ENCODE measurements around the gene IQCF2. TPM values are rescaled to one million over a fixed set of nuclear protein-coding genes. Genes with fewer than 3 reads are reported as not detected.

Gene IQCF2
- total RNA-seq, 1 donor from 2014 or later = not detected

DNA sequence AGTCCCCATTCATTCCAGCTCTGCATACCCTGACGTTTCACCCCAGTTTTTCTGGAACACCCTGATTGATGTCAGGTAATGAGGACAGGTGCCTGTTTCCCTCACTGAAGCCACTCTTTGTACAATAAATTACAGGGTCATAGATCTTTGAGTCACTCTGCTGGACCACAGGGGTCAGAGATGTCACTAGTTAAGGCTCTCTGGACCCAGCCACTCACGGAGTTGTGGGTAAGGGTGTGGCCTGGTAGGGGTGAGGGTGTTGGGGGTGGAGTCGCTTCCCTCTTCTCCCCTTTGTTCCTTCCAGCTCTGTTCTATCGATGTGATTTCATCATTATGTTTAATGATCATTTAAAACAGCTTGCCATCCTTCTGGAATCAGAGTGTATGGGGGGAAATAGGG lies 13.5 kb downstream of the IQCF2 start:
- H3K27me3 ChIP-seq (ENCODE audit: control insufficient read depth in 3 of 3, insufficient read depth in 3 of 3, low read length in 3 of 3) = peaks cover 0 to 10% (median 3%) of the 10 kb centered on the region in 3 donors
- H3K4me1 ChIP-seq (ENCODE audit: control insufficient read depth in 3 of 3, insufficient read depth in 3 of 3, low read length in 3 of 3) = no peaks in the 10 kb centered on the region
- H3K9ac ChIP-seq (ENCODE audit: low read depth in 1 of 3, low read length in 3 of 3) = no peak overlapping the region
- H3K4me3 ChIP-seq (ENCODE audit: low read length in 3 of 3) = no peak overlapping the region
- H3K36me3 ChIP-seq (ENCODE audit: control insufficient read depth in 3 of 3, insufficient read depth in 3 of 3, low read length in 3 of 3) = no peaks in the 10 kb centered on the region
- H3K9me3 ChIP-seq (ENCODE audit: control insufficient read depth in 3 of 3, low read length in 3 of 3) = no peaks in the 10 kb centered on the region
- H3K27ac ChIP-seq (ENCODE audit: low read depth, low read length) = no peak overlapping the region

- no peaks in the 10 kb centered on the region for H3K4me1 ChIP-seq (ENCODE audit: control insufficient read depth in 3 of 3, insufficient read depth in 3 of 3, low read length in 3 of 3)
- no peak within 1 kb of the TSS for H3K27ac ChIP-seq (ENCODE audit: low read depth, low read length)
- peaks cover 0 to 10% (median 3%) of the 10 kb centered on the region in 3 donors for H3K27me3 ChIP-seq (ENCODE audit: control insufficient read depth in 3 of 3, insufficient read depth in 3 of 3, low read length in 3 of 3)
- no peak within 1 kb of the TSS for H3K9ac ChIP-seq (ENCODE audit: low read depth in 1 of 3, low read length in 3 of 3)
- no peaks in the 10 kb centered on the region for H3K9me3 ChIP-seq (ENCODE audit: control insufficient read depth in 3 of 3, low read length in 3 of 3)
- H3K4me3 ChIP-seq (ENCODE audit: low read length in 3 of 3) = no peak within 1 kb of the TSS
- H3K36me3 ChIP-seq (ENCODE audit: control insufficient read depth in 3 of 3, insufficient read depth in 3 of 3, low read length in 3 of 3) = no peaks in the 10 kb centered on the region
These were observed 14.1 kb downstream of the IQCF2 start, which contains the start of gene IQCF5 for GRCh38 chr3:51875501-51875900. Gene IQCF5, minus strand, starts transcription at chr3:51875601. Its CDS starts 70 bp downstream, at chr3:51875531.

DNA sequence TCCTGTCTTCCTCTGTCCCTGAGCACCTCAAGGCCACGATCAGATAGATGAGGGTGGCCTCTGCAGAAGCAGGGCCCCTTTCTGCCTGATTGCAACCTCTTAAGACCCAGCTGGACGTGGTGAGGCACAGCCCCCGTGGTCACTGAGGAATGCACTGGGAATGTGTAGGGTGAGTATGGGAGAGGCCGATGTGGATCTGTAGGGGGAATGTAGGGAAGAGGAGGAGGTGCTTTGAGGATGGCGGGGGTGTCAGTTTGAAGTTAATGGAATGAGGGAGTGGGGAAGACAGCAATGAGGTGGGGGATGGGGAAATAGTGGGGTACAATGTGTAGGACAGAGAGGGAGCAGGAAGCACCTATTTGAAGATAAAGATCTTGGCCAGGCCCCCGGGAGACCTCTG lies 14.8 kb downstream of the IQCF2 start:
- Histone ChIP-seq H3K9ac (ENCODE audit: low read depth in 1 of 3, low read length in 3 of 3) (no peak overlapping the region), H3K9me3 (ENCODE audit: control insufficient read depth in 3 of 3, low read length in 3 of 3) (no peaks in the 10 kb centered on the region), H3K4me1 (ENCODE audit: control insufficient read depth in 3 of 3, insufficient read depth in 3 of 3, low read length in 3 of 3) (no peaks in the 10 kb centered on the region), H3K4me3 (ENCODE audit: low read length in 3 of 3) (no peak overlapping the region), H3K27ac (ENCODE audit: low read depth, low read length) (no peak overlapping the region), H3K36me3 (ENCODE audit: control insufficient read depth in 3 of 3, insufficient read depth in 3 of 3, low read length in 3 of 3) (no peaks in the 10 kb centered on the region), H3K27me3 (ENCODE audit: control insufficient read depth in 3 of 3, insufficient read depth in 3 of 3, low read length in 3 of 3) (peaks cover 0 to 10% (median 3%) of the 10 kb centered on the region in 3 donors)

DNA sequence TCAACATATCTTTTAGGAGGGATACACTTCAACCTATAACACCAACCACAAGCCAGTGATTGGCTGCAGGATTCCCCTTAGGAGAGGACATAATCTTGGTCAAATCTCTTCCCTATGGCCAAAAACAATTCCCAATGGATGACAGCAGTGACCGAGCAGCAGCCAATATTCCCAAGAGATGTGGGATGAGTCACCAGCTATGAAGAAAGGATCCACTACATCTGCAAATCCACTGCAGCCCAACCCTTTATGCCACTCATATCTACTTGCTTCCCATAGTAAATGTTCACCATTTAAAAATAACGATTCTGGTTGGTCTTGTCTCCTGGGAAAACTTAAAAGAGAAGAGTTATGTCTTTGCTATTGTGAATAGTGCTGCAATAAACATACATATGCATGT lies 18.5 kb downstream of the IQCF2 start:
- H3K4me1 ChIP-seq (ENCODE audit: control insufficient read depth in 3 of 3, insufficient read depth in 3 of 3, low read length in 3 of 3) = no peaks in the 10 kb centered on the region
- peaks cover 0 to 3% (median 3%) of the 10 kb centered on the region in 3 donors for H3K27me3 ChIP-seq (ENCODE audit: control insufficient read depth in 3 of 3, insufficient read depth in 3 of 3, low read length in 3 of 3)
- H3K27ac ChIP-seq (ENCODE audit: low read depth, low read length) = no peak overlapping the region
- H3K9me3 ChIP-seq (ENCODE audit: control insufficient read depth in 3 of 3, low read length in 3 of 3) = no peaks in the 10 kb centered on the region
- H3K4me3 ChIP-seq (ENCODE audit: low read length in 3 of 3) = no peak overlapping the region
- no peak overlapping the region for H3K9ac ChIP-seq (ENCODE audit: low read depth in 1 of 3, low read length in 3 of 3)
- no peaks in the 10 kb centered on the region for H3K36me3 ChIP-seq (ENCODE audit: control insufficient read depth in 3 of 3, insufficient read depth in 3 of 3, low read length in 3 of 3)

GRCh38 chr3:51886447-51886846 lies 25.0 kb downstream of the IQCF2 start:
- Histone ChIP-seq H3K4me3 (ENCODE audit: low read length in 3 of 3) (no peak overlapping the region), H3K9ac (ENCODE audit: low read depth in 1 of 3, low read length in 3 of 3) (no peak overlapping the region), H3K36me3 (ENCODE audit: control insufficient read depth in 3 of 3, insufficient read depth in 3 of 3, low read length in 3 of 3) (no peaks in the 10 kb centered on the region), H3K4me1 (ENCODE audit: control insufficient read depth in 3 of 3, insufficient read depth in 3 of 3, low read length in 3 of 3) (no peaks in the 10 kb centered on the region), H3K27ac (ENCODE audit: low read depth, low read length) (no peak overlapping the region), H3K9me3 (ENCODE audit: control insufficient read depth in 3 of 3, low read length in 3 of 3) (no peaks in the 10 kb centered on the region), H3K27me3 (ENCODE audit: control insufficient read depth in 3 of 3, insufficient read depth in 3 of 3, low read length in 3 of 3) (peaks cover 0 to 4% (median 0%) of the 10 kb centered on the region in 3 donors)

DNA sequence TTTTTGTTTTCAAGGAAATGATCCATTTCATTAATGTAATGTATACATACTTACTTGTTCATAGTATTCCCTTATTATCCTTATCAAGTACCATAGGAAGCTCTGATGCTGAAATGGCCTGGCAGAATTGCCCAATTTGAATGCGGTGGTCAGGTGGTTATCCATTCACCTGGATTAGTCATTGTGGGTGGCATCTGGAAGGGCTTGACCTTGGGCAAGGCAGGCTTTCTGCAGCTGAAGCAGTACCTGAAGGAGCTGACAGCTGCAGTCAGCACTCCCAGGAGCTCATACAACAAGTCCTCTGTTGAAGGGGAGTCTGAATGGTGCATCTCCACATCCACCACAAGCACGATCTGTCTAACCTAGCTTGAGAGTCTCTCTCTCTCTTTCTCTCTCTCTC lies 26.2 kb downstream of the IQCF2 start:
- H3K9me3 ChIP-seq (ENCODE audit: control insufficient read depth in 3 of 3, low read length in 3 of 3) = no peaks in the 10 kb centered on the region
- no peak overlapping the region for H3K27ac ChIP-seq (ENCODE audit: low read depth, low read length)
- H3K4me3 ChIP-seq (ENCODE audit: low read length in 3 of 3) = no peak overlapping the region
- no peaks in the 10 kb centered on the region for H3K4me1 ChIP-seq (ENCODE audit: control insufficient read depth in 3 of 3, insufficient read depth in 3 of 3, low read length in 3 of 3)
- peaks cover 0 to 4% (median 0%) of the 10 kb centered on the region in 3 donors for H3K27me3 ChIP-seq (ENCODE audit: control insufficient read depth in 3 of 3, insufficient read depth in 3 of 3, low read length in 3 of 3)
- H3K9ac ChIP-seq (ENCODE audit: low read depth in 1 of 3, low read length in 3 of 3) = no peak overlapping the region
- H3K36me3 ChIP-seq (ENCODE audit: control insufficient read depth in 3 of 3, insufficient read depth in 3 of 3, low read length in 3 of 3) = no peaks in the 10 kb centered on the region

DNA sequence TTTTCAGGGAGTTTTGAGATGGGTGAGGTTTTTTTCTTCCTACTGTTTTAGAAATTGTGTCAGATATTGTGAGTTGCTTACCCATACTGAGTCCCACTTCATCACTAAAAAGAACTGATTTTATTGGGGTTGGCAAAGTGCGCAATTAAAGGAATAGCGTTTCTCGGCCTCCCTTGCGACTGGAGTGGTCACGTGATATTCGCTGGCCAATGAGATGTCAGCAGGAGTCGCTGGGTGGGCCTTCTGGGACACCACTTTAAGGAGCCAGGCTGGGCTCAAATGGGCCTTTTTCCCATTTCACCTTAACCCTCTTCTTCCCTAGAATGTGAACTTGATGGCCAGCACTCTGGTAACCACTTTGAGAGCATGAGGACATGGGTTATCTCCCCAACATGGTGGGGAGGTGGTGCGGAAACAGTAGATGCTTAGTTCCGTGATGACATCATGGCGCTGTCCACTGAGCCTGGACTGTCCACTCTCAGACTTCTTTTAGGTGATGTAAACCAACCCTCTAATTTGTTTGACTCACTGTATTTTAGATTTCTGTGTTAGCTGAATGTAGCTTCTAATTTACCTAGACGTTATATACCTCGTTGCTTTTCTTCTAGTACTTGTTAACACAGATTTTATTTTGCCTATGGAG lies 27.2 kb downstream of the IQCF2 start:
- Histone ChIP-seq H3K9me3 (ENCODE audit: control insufficient read depth in 3 of 3, low read length in 3 of 3) (no peaks in the 10 kb centered on the region), H3K9ac (ENCODE audit: low read depth in 1 of 3, low read length in 3 of 3) (no peak overlapping the region), H3K36me3 (ENCODE audit: control insufficient read depth in 3 of 3, insufficient read depth in 3 of 3, low read length in 3 of 3) (no peaks in the 10 kb centered on the region)

DNA sequence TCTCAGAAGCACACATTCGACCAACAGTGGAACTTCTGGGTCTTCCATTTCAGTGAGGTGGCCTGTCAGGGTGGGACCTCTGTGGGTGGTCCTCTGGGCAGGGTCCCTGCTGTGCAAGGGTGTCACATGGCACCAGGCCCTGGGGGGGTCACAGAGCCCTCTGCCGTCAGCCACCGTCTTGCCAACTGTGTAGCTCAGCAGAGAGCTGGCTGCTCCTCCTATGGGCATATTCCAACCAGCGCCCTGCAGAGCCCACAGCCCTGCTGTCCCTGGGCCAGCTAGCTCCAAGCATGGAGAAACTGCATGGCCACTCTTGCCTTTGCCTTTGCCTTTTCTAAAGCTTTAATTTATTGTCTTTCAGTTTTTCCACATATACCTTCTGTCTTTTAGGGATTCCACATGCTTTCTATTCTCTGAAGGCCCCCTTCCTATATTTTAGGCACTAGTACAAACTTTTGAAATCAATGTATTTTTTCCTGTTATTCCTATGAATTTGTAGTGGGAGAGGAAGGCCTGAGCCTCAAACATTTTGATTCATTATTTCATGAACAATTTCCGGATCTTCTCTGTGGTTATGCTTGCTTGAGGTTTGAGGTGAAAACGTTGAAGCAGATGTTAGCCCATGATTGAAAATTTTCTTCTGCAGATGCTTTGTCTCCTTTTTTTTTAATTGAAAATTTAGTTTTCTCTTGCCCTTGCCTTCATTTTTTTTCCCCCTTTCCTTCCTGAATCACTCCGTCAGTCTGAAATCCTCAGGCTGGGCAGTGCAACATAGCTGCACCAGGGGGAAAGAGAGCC lies 30.0 kb downstream of the IQCF2 start:
- Histone ChIP-seq H3K4me3 (ENCODE audit: low read length in 3 of 3) (no peak overlapping the region), H3K27ac (ENCODE audit: low read depth, low read length) (no peak overlapping the region), H3K9me3 (ENCODE audit: control insufficient read depth in 3 of 3, low read length in 3 of 3) (no peaks in the 10 kb centered on the region), H3K9ac (ENCODE audit: low read depth in 1 of 3, low read length in 3 of 3) (no peak overlapping the region), H3K4me1 (ENCODE audit: control insufficient read depth in 3 of 3, insufficient read depth in 3 of 3, low read length in 3 of 3) (no peaks in the 10 kb centered on the region), H3K27me3 (ENCODE audit: control insufficient read depth in 3 of 3, insufficient read depth in 3 of 3, low read length in 3 of 3) (peaks cover 4 to 12% (median 7%) of the 10 kb centered on the region in 3 donors), H3K36me3 (ENCODE audit: control insufficient read depth in 3 of 3, insufficient read depth in 3 of 3, low read length in 3 of 3) (no peaks in the 10 kb centered on the region)

More for the DNA sequence above, 27.2 kb downstream of the IQCF2 start:
- Histone ChIP-seq H3K27ac (ENCODE audit: low read depth, low read length) (no peak overlapping the region), H3K4me1 (ENCODE audit: control insufficient read depth in 3 of 3, insufficient read depth in 3 of 3, low read length in 3 of 3) (no peaks in the 10 kb centered on the region), H3K4me3 (ENCODE audit: low read length in 3 of 3) (no peak overlapping the region), H3K27me3 (ENCODE audit: control insufficient read depth in 3 of 3, insufficient read depth in 3 of 3, low read length in 3 of 3) (peaks cover 4% of the 10 kb centered on the region in 3 donors)

- Histone ChIP-seq H3K27me3 (ENCODE audit: control insufficient read depth in 3 of 3, insufficient read depth in 3 of 3, low read length in 3 of 3) (peaks cover 4 to 14% (median 12%) of the 10 kb centered on the region in 3 donors), H3K36me3 (ENCODE audit: control insufficient read depth in 3 of 3, insufficient read depth in 3 of 3, low read length in 3 of 3) (no peaks in the 10 kb centered on the region), H3K9ac (ENCODE audit: low read depth in 1 of 3, low read length in 3 of 3) (no peak overlapping the region), H3K4me1 (ENCODE audit: control insufficient read depth in 3 of 3, insufficient read depth in 3 of 3, low read length in 3 of 3) (no peaks in the 10 kb centered on the region), H3K27ac (ENCODE audit: low read depth, low read length) (no peak overlapping the region), H3K9me3 (ENCODE audit: control insufficient read depth in 3 of 3, low read length in 3 of 3) (no peaks in the 10 kb centered on the region), H3K4me3 (ENCODE audit: low read length in 3 of 3) (no peak overlapping the region)
These were observed 33.0 kb downstream of the IQCF2 start for GRCh38 chr3:51894391-51894790.

- Histone ChIP-seq H3K9me3 (ENCODE audit: control insufficient read depth in 3 of 3, low read length in 3 of 3) (no peaks in the 10 kb centered on the region), H3K9ac (ENCODE audit: low read depth in 1 of 3, low read length in 3 of 3) (no peak overlapping the region), H3K4me3 (ENCODE audit: low read length in 3 of 3) (no peak overlapping the region), H3K4me1 (ENCODE audit: control insufficient read depth in 3 of 3, insufficient read depth in 3 of 3, low read length in 3 of 3) (no peaks in the 10 kb centered on the region), H3K36me3 (ENCODE audit: control insufficient read depth in 3 of 3, insufficient read depth in 3 of 3, low read length in 3 of 3) (no peaks in the 10 kb centered on the region), H3K27me3 (ENCODE audit: control insufficient read depth in 3 of 3, insufficient read depth in 3 of 3, low read length in 3 of 3) (peaks cover 4 to 14% (median 12%) of the 10 kb centered on the region in 3 donors), H3K27ac (ENCODE audit: low read depth, low read length) (no peak overlapping the region)
These were observed 33.5 kb downstream of the IQCF2 start for GRCh38 chr3:51894939-51895338.

Measured in skeletal muscle tissue (tissue), 4 donors.